SK-N-SH treated with all-trans-retinoic acid at 6 μM for 48 hours (cell line): ENCODE results near the gene BCORL1.

Source experiments
- ARNTL ChIP-seq: fragments of 450-650 bp; formaldehyde crosslinking; IDR thresholded peaks from 2 replicates; pipeline ENCODE4 v1.5.0; 2020; ENCODE audit warnings: low read depth, mild to moderate bottlenecking, moderate library complexity, borderline replicate concordance
- BACH2 ChIP-seq: fragments of 250-450 bp; sonication (Bioruptor Pico); IDR thresholded peaks from 2 replicates; pipeline ENCODE4 v1.9.0; 2021; ENCODE audit warnings: mild to moderate bottlenecking, borderline replicate concordance
- CSDC2 ChIP-seq: fragments of 250-450 bp; sonication (Bioruptor Pico); IDR thresholded peaks from 2 replicates; pipeline ENCODE4 v1.5.0; 2020; ENCODE audit warnings: mild to moderate bottlenecking, moderate library complexity
- OSR1 ChIP-seq: fragments of 250-450 bp; sonication (Bioruptor Pico); IDR thresholded peaks from 2 replicates; pipeline ENCODE4 v1.8.0; 2022; ENCODE audit warnings: moderate library complexity, mild to moderate bottlenecking, inconsistent platforms
- RARB ChIP-seq: fragments of 250-450 bp; sonication (Bioruptor Pico); IDR thresholded peaks from 2 replicates; pipeline ENCODE4 v1.8.0; 2021; ENCODE audit warnings: mild to moderate bottlenecking, moderate library complexity
- TCF4 ChIP-seq: fragments of 250-450 bp; sonication (Bioruptor Pico); IDR thresholded peaks from 2 replicates; pipeline ENCODE4 v1.8.0; 2021; ENCODE audit warnings: mild to moderate bottlenecking, moderate library complexity, borderline replicate concordance
- ZFP3 ChIP-seq: fragments of 250-450 bp; sonication (Bioruptor Pico); IDR thresholded peaks from 2 replicates; pipeline ENCODE4 v1.5.0; 2020; ENCODE audit warnings: mild to moderate bottlenecking, moderate library complexity
- ZFP30 ChIP-seq: fragments of 450-650 bp; formaldehyde crosslinking; IDR thresholded peaks from 2 replicates; pipeline ENCODE4 v1.5.0; 2022; ENCODE audit warnings: mild to moderate bottlenecking, moderate library complexity
- ZNF70 ChIP-seq: fragments of 450-650 bp; formaldehyde crosslinking; IDR thresholded peaks from 2 replicates; pipeline ENCODE4 v1.5.0; 2020; ENCODE audit warnings: mild to moderate bottlenecking, moderate library complexity
- ZNF8 ChIP-seq: fragments of 450-650 bp; formaldehyde crosslinking; IDR thresholded peaks from 2 replicates; pipeline ENCODE4 v1.5.0; 2020; ENCODE audit warnings: mild to moderate bottlenecking, moderate library complexity
- TF ChIP-seq, protein P1 (sequence below): fragments of 250-450 bp; sonication (Bioruptor Pico); IDR thresholded peaks from 2 replicates; pipeline ENCODE4 v1.8.0; 2020; ENCODE audit warnings: mild to moderate bottlenecking, moderate library complexity, borderline replicate concordance
- TF ChIP-seq, protein P2 (sequence below): fragments of 250-450 bp; sonication (Bioruptor Pico); IDR thresholded peaks from 2 replicates; pipeline ENCODE4 v1.5.0; 2020; ENCODE audit warnings: mild to moderate bottlenecking, moderate library complexity
- TF ChIP-seq, protein P3 (sequence below): fragments of 250-450 bp; sonication (Bioruptor Pico); IDR thresholded peaks from 2 replicates; pipeline ENCODE4 v1.5.1; 2020; ENCODE audit warnings: low read depth, mild to moderate bottlenecking, moderate library complexity

DNA sequence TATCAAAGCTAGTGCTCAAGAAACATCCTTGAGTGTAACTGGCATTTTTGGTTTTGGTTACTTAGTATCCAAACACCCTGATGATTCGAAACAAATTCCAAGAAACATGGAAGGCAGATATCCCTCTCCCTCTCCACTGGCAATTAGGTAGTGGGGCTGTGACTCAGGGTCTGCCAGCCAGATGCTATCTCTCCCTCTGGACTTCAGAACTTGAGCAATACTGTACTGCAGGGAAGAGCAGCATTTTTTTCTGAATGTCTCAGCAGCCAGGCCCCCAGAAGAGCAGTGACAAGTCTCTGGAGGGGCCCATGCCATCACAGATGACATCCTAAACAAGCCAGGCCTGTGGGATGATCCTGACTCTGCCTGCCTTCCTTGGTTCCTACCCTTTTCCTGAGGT lies 37.3 kb upstream of the BCORL1 start:
- TF ChIP-seq RARB, result no peak
- no peak for TF ChIP-seq ZFP3
- TF ChIP-seq, protein P1, sequence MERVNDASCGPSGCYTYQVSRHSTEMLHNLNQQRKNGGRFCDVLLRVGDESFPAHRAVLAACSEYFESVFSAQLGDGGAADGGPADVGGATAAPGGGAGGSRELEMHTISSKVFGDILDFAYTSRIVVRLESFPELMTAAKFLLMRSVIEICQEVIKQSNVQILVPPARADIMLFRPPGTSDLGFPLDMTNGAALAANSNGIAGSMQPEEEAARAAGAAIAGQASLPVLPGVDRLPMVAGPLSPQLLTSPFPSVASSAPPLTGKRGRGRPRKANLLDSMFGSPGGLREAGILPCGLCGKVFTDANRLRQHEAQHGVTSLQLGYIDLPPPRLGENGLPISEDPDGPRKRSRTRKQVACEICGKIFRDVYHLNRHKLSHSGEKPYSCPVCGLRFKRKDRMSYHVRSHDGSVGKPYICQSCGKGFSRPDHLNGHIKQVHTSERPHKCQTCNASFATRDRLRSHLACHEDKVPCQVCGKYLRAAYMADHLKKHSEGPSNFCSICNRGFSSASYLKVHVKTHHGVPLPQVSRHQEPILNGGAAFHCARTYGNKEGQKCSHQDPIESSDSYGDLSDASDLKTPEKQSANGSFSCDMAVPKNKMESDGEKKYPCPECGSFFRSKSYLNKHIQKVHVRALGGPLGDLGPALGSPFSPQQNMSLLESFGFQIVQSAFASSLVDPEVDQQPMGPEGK (CRISPR knock-in tag), result no peak
- no peak for TF ChIP-seq ARNTL
- no peak for TF ChIP-seq CSDC2
- TF ChIP-seq ZFP30 (CRISPR knock-in tag), result no peak
- TF ChIP-seq, protein P2, sequence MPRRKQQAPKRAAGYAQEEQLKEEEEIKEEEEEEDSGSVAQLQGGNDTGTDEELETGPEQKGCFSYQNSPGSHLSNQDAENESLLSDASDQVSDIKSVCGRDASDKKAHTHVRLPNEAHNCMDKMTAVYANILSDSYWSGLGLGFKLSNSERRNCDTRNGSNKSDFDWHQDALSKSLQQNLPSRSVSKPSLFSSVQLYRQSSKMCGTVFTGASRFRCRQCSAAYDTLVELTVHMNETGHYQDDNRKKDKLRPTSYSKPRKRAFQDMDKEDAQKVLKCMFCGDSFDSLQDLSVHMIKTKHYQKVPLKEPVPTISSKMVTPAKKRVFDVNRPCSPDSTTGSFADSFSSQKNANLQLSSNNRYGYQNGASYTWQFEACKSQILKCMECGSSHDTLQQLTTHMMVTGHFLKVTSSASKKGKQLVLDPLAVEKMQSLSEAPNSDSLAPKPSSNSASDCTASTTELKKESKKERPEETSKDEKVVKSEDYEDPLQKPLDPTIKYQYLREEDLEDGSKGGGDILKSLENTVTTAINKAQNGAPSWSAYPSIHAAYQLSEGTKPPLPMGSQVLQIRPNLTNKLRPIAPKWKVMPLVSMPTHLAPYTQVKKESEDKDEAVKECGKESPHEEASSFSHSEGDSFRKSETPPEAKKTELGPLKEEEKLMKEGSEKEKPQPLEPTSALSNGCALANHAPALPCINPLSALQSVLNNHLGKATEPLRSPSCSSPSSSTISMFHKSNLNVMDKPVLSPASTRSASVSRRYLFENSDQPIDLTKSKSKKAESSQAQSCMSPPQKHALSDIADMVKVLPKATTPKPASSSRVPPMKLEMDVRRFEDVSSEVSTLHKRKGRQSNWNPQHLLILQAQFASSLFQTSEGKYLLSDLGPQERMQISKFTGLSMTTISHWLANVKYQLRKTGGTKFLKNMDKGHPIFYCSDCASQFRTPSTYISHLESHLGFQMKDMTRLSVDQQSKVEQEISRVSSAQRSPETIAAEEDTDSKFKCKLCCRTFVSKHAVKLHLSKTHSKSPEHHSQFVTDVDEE (CRISPR knock-in tag), result no peak
- TF ChIP-seq ZNF8 (CRISPR knock-in tag), result no peak
- TF ChIP-seq ZNF70 (CRISPR knock-in tag), result no peak
- no peak for TF ChIP-seq OSR1 (CRISPR knock-in tag)
- TF ChIP-seq TCF4, result no peak
- no peak for TF ChIP-seq BACH2 (CRISPR knock-in tag)
- TF ChIP-seq, protein P3, sequence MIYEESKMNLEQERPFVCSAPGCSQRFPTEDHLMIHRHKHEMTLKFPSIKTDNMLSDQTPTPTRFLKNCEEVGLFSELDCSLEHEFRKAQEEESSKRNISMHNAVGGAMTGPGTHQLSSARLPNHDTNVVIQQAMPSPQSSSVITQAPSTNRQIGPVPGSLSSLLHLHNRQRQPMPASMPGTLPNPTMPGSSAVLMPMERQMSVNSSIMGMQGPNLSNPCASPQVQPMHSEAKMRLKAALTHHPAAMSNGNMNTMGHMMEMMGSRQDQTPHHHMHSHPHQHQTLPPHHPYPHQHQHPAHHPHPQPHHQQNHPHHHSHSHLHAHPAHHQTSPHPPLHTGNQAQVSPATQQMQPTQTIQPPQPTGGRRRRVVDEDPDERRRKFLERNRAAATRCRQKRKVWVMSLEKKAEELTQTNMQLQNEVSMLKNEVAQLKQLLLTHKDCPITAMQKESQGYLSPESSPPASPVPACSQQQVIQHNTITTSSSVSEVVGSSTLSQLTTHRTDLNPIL (CRISPR knock-in tag), result no peak
